Activated CD8-positive, alpha-beta T cell treated with anti-CD3 and anti-CD28 coated beads for 36 hours (primary cell): ENCODE measurements around the gene GRAP2. TPM values are rescaled to one million over a fixed set of nuclear protein-coding genes. Genes with fewer than 3 reads are reported as not detected.

ENCODE experiments used
- ATAC-seq: fragments of 200-7000 bp; cut with Tn5 transposase; one replicate; pipeline ENCODE4 v1.10.0; 2021; ENCODE audit warnings: mild to moderate bottlenecking, moderate library complexity
- CTCF ChIA-PET: fragments of 350-600 bp; sonication (Branson Sonifier 250); formaldehyde crosslinking; loops from one replicate; lab custom pipeline; 2021; ENCODE audit warnings: antibody characterized with exemption; lab: Charles Lee
- POLR2A ChIA-PET: fragments of 350-600 bp; sonication (Branson Sonifier 250); formaldehyde crosslinking; loops from one replicate; lab custom pipeline; 2021; ENCODE audit warnings: antibody characterized with exemption; lab: Charles Lee
- DNase-seq: peaks from one replicate; pipeline ENCODE4 v3.0.0-alpha.2; 2020
- H3K27ac Mint-ChIP-seq: one replicate; pipeline ENCODE4 v1.8.0; 2021; ENCODE audit warnings: mild to moderate bottlenecking, mixed read lengths
- H3K27me3 Mint-ChIP-seq: one replicate; pipeline ENCODE4 v1.8.0; 2021; ENCODE audit warnings: mixed read lengths
- H3K36me3 Mint-ChIP-seq: one replicate; pipeline ENCODE4 v1.8.0; 2021; ENCODE audit warnings: low read depth, mixed read lengths
- H3K4me1 Mint-ChIP-seq: one replicate; pipeline ENCODE4 v1.8.0; 2021; ENCODE audit warnings: low read depth, mixed read lengths
- H3K4me3 Mint-ChIP-seq: one replicate; pipeline ENCODE4 v1.8.0; 2021; ENCODE audit warnings: mild to moderate bottlenecking, moderate library complexity, mixed read lengths
- H3K9me3 Mint-ChIP-seq: one replicate; pipeline ENCODE4 v1.8.0; 2021; ENCODE audit warnings: mixed read lengths
- CTCF ChIP-seq: fragments of 200-600 bp; IDR thresholded peaks from one replicate; pipeline ENCODE4 v1.8.0; 2022; ENCODE audit warnings: antibody characterized with exemption, mild to moderate bottlenecking
- intact Hi-C: fragments of 100-400 bp; cut with micrococcal nuclease; formaldehyde crosslinking; loops from one replicate; pipeline ENCODE4 v1.10.0; 2022
- total RNA-seq, 2 experiments: library from RNA; stranded (reverse); gene quantifications; one replicate each; pipeline ENCODE4 v1.2.3, GENCODE V29; 2021

GRAP2 gene
- total RNA-seq, 2 experiments from 2014 or later: 83.2 to 86.8 TPM

GRCh38 chr22:39959640-39960447, 59.0 kb downstream of the GRAP2 start, which contains the start of gene TMA7B:
Gene TMA7B (plus strand): TSS chr22:39960397. CDS start chr22:39964375, 3,978 bp downstream.
- ChIA-PET CTCF (interaction anchor here (1.0 to 1.6 kb wide), 6 partner anchors 9 to 44 kb away, joined by 3 to 4 read pairs (median 3); no protein-coding TSS in a partner anchor), POLR2A (interaction anchor here (0.6 to 4.0 kb wide), 9 partner anchors 9 to 49 kb away, joined by 3 to 17 read pairs (median 4); partner anchors contain the start of gene FAM83F)
- H3K27ac Mint-ChIP-seq: peak within 1 kb of the TSS; percentile 80
- DNase-seq: peak; percentile 58
- peak; percentile 16 for TF ChIP-seq CTCF
- H3K27me3 Mint-ChIP-seq: no peaks in the 10 kb centered on the region
- intact Hi-C loops: loop anchor here (5.0 kb wide), 1 partner anchor 38 kb away; no protein-coding TSS in a partner anchor
- H3K4me1 Mint-ChIP-seq: peaks cover 79% of the 10 kb centered on the region
- H3K9me3 Mint-ChIP-seq: peaks cover 7% of the 10 kb centered on the region
- H3K36me3 Mint-ChIP-seq: peaks cover 85% of the 10 kb centered on the region
- peak; percentile 32 for ATAC-seq
- no peak within 1 kb of the TSS for H3K4me3 Mint-ChIP-seq

GRCh38 chr22:39960791-39961746, 60.2 kb downstream of the GRAP2 start:
- Mint-ChIP-seq H3K4me3 (peak overlapping the region; percentile 22), H3K4me1 (peaks cover 74% of the 10 kb centered on the region)
- CTCF ChIA-PET: interaction anchor here (1.0 to 2.1 kb wide), 3 partner anchors 28 to 63 kb away, joined by 3 to 9 read pairs (median 6); no protein-coding TSS in a partner anchor

GRCh38 chr22:39962071-39962470, 61.2 kb downstream of the GRAP2 start:
- peaks cover 84% of the 10 kb centered on the region for H3K36me3 Mint-ChIP-seq
- no peak for TF ChIP-seq CTCF
- H3K9me3 Mint-ChIP-seq: peaks cover 7% of the 10 kb centered on the region
- CTCF ChIA-PET: interaction anchor here (1.0 to 2.1 kb wide), 2 partner anchors 29 to 62 kb away, joined by 6 to 9 read pairs; no protein-coding TSS in a partner anchor
- no peaks in the 10 kb centered on the region for H3K27me3 Mint-ChIP-seq
- H3K4me1 Mint-ChIP-seq: peaks cover 69% of the 10 kb centered on the region
- POLR2A ChIA-PET: interaction anchor here (0.7 to 4.0 kb wide), 13 partner anchors 9 to 91 kb away, joined by 3 to 17 read pairs (median 4); no protein-coding TSS in a partner anchor
- intact Hi-C loops: loop anchor here (5.0 kb wide), 1 partner anchor 40 kb away; no protein-coding TSS in a partner anchor
- ATAC-seq (no peak), DNase-seq (no peak)
- peak overlapping the region; percentile 80 for H3K27ac Mint-ChIP-seq
- peak overlapping the region; percentile 22 for H3K4me3 Mint-ChIP-seq

More at GRCh38 chr22:39960791-39961746, 60.2 kb downstream of the GRAP2 start:
- intact Hi-C loops: loop anchor here (5.0 kb wide), 1 partner anchor 39 kb away; no protein-coding TSS in a partner anchor
- peaks cover 82% of the 10 kb centered on the region for H3K36me3 Mint-ChIP-seq
- peak overlapping the region; percentile 80 for H3K27ac Mint-ChIP-seq
- TF ChIP-seq CTCF: no peak
- ATAC-seq: peak; percentile 95
- no peaks in the 10 kb centered on the region for H3K27me3 Mint-ChIP-seq
- DNase-seq: peak; percentile 94
- peaks cover 7% of the 10 kb centered on the region for H3K9me3 Mint-ChIP-seq
- POLR2A ChIA-PET: interaction anchor here (0.6 to 4.0 kb wide), 16 partner anchors 8 to 63 kb away, joined by 3 to 17 read pairs (median 4); no protein-coding TSS in a partner anchor

- Mint-ChIP-seq H3K36me3 (peaks cover 77% of the 10 kb centered on the region), H3K4me1 (peaks cover 34% of the 10 kb centered on the region), H3K27ac (peak overlapping the region; percentile 16), H3K27me3 (no peaks in the 10 kb centered on the region), H3K9me3 (no peaks in the 10 kb centered on the region), H3K4me3 (no peak overlapping the region)
- intact Hi-C loops: no loop called here
- no peak for TF ChIP-seq CTCF
- DNase-seq (no peak), ATAC-seq (no peak)
- POLR2A ChIA-PET: interaction anchor here (0.9 to 1.5 kb wide), 4 partner anchors 11 to 59 kb away, joined by 3 to 5 read pairs (median 3); no protein-coding TSS in a partner anchor
- CTCF ChIA-PET: interaction anchor here (0.8 to 2.4 kb wide), 6 partner anchors 12 to 431 kb away, joined by 3 to 10 read pairs (median 4); no protein-coding TSS in a partner anchor
Measured at GRCh38 chr22:39965748-39966147, 64.9 kb downstream of the GRAP2 start.
